ENCODE results near the gene CEACAM4.
A peak's percentile ranks its signal among the peaks of the same experiment; 100 is the strongest.

DNA sequence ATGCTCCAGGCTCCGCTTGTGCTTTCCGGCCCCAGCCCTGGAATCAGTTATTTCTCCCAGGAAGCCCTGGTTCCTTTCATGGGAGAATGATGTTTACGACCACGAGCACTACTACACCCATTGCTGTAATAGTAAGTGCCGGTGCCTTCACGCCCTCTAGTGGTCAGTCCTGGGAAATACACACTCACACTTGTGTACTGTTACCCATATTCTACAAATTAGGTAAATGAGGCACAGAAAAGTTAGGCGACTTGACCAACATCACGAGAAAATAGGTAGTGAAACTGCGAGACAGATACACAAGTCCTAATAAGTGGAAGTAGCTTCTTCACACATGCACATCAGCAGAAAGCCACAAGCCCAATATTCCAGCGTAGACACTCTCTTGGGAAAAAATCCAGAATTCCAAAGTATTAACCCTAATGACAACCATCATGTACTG is 29.3 kb downstream of the CEACAM4 start:
- TF ChIP-seq, protein P1, sequence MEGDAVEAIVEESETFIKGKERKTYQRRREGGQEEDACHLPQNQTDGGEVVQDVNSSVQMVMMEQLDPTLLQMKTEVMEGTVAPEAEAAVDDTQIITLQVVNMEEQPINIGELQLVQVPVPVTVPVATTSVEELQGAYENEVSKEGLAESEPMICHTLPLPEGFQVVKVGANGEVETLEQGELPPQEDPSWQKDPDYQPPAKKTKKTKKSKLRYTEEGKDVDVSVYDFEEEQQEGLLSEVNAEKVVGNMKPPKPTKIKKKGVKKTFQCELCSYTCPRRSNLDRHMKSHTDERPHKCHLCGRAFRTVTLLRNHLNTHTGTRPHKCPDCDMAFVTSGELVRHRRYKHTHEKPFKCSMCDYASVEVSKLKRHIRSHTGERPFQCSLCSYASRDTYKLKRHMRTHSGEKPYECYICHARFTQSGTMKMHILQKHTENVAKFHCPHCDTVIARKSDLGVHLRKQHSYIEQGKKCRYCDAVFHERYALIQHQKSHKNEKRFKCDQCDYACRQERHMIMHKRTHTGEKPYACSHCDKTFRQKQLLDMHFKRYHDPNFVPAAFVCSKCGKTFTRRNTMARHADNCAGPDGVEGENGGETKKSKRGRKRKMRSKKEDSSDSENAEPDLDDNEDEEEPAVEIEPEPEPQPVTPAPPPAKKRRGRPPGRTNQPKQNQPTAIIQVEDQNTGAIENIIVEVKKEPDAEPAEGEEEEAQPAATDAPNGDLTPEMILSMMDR (IDR thresholded peaks at IDR 0.05) = peak; percentile 52 to 93 (median 88)
- TF ChIP-seq POLR2A (IDR thresholded peaks at IDR 0.05) = no peak

Measured in testis (tissue), 2 donors.